CD4-positive, alpha-beta T cell treated with Interleukin-2 at 100 ng/mL for 4 hours (primary cell): ENCODE results near the gene ZNF587.
A peak's percentile ranks its signal among the peaks of the same experiment; 100 is the strongest.
"Not testable (repeated sequence)": the region's sequence is repeated elsewhere in the genome, so short reads cannot be mapped to it uniquely, and the experiment has no call there.

Experiments
- DNase-seq: peaks from one replicate; pipeline ENCODE4 v3.0.0-alpha.2; 2020; ENCODE audit warnings: low spot score

ZNF587 gene

DNA sequence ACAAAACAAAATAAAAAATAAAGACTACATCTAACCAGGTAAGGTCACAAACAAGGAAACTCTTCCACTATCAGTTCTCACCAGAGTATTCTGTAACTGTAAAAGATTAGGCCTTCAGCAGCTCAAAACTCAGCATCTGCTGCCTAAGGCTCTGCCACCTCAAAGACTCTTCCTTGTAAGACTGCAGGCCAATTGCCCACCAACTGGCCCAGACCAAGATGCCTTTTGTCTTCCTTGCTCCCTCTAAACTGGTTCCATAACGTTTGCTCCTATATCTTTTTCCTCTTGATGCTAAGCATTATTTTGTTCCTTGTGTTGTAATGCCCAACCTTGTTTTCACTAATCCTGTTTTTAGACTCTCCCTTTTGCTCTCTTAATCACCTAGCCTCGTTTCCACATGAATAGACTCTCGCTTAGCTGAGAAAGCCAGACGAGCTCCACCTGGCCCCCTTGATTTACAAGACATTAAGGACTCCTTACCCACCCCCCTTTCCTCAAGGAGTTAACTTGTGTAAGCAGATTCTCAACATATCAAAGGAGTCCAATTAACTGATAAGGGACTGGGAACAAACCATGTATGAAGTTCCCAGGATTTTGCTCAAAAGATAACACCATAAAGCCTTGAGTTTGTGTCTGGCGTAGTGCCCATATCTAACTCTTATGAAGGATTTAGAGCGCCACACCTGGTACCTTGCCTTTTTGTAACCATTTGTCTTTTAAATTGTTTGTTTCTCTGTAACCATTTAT is 37.7 kb downstream of the ZNF587 start:
- DNase-seq = no peak

DNA sequence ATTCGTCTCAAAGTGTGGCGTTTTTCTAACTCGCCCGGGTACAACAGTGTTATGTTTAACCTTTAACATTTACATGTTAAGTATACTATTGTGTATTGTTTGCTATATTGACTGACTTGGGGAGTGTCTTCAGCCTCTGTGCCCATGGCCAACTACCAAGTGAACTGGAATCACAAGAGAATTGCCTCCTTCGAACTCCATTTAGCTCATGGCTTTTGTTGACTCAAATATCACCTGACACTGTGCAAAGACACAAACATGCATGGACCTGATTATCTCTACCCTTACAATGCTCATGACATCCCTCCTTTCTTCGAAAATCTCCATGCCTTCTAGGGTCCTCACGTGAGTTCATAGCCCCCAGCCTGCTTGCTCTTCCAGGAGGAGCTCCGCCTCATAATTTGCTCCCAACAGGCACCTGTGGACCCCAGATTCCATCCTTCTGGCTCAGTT is 38.5 kb downstream of the ZNF587 start:
- DNase-seq = no peak

GRCh38 chr19:57888560-57889231 is 39.0 kb downstream of the ZNF587 start, which contains the start of gene ZNF814:
ZNF814 (minus strand) TSS chr19:57889037; CDS start chr19:57888802, 235 bp downstream.
- DNase-seq = peak; percentile 86

DNA sequence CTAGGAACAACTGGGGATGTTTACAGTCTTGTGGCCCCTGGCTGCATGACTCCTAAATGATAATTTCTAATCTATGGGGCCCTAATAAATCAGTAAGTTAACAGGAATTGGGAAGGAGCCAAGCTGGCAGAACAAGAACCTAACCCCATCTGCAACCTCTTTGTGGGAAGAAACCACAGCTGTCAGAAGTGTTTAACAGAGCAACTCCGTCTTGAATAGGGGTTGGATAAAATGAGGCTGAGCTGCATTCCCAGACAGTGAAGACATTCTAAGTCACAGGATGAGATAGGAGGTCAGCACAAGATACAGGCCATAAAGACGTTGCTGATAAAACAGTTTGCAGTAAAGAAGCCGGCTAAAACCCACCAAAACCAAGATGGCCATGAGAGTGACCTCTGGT is 41.0 kb downstream of the ZNF587 start:
- DNase-seq = not testable (repeated sequence)

DNA sequence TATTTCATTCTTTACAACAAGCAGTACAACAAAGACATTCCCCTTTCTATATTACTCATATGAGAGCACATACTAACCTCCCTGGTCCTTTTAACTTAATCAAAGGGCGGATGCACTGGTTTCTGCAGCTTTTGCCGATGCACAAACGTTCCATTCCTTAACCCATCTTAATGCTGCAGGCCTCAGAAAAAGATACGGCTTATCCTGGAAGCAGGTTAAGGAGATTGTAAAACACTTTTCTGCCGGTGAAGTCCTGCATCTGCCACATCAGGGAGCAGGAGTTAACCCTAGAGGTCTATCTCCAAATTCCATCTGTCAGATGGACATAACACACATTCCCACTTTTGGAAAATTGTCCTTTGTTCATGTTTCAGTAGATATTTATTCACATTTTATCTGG is 50.7 kb downstream of the ZNF587 start:
- DNase-seq = no peak

- DNase-seq = no peak
Measured at GRCh38 chr19:57903618-57904184, 54.0 kb downstream of the ZNF587 start.

DNA sequence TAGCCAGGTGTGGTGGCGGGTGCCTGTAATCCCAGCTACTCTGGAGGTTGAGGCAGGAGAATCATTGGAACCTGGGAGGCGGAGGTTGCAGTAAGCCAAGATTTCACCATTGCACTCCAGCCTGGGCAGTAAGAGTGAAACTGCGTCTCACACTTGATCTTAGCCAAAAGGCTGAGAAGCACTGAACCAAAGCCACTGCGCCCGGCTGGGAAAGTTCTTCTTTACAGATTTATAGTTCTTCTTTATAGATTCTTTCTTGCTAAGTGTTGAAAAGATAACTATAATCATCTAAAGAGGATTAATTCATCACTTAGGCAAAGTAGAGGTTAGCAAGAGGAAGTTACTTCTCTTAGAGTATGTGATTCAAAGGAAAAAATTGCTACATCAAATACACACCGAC is 55.6 kb downstream of the ZNF587 start:
- no peak for DNase-seq

GRCh38 chr19:57907394-57907793 is 57.7 kb downstream of the ZNF587 start:
- no peak for DNase-seq

- DNase-seq = no peak
Measured at GRCh38 chr19:57914531-57914930, 64.9 kb downstream of the ZNF587 start.
